GM18867 (cell line): ENCODE measurements around the gene PGS1.

Experiments
- ATAC-seq: cut with Tn5 transposase; IDR thresholded peaks from one replicate; pipeline ENCODE4 v1.9.1; 2021; ENCODE audit warnings: mild to moderate bottlenecking, moderate library complexity; ENCODE audit not compliant: unreplicated experiment

The PGS1 gene

DNA sequence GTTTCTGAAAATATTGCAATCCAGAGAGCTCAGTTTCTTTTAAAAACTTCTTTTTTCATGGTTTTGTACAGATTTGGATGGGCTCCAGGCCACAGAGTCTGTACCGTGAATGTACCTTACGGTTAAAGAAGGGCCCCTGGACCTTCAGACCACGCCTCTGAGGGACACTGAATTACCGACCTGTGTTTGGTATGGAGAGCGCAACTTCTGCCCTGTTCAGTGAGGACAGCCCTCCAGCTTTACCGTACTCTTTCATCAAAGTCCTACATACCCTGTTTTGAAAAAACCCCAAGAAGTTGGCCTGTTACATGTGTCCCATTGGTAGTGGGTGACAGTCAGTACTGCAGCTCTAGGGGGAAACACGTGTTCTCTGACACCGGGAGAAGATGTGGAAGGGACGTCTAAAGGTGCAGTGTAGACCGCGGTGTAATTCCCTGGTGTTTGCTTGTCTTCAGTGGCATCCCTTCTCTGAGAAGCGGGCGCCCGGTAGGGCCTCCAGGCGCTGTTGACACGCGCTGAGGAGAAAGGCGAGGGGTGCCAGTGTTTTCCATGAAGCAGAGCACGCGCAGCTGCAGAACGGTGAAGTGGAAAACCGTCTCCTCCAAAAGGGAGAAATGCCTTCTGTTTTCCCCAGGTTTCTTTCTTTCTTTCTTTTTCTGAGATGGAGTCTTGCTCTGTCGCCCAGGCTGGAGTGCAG, 6.2 kb downstream of the PGS1 start:
- ATAC-seq, result no peak

DNA sequence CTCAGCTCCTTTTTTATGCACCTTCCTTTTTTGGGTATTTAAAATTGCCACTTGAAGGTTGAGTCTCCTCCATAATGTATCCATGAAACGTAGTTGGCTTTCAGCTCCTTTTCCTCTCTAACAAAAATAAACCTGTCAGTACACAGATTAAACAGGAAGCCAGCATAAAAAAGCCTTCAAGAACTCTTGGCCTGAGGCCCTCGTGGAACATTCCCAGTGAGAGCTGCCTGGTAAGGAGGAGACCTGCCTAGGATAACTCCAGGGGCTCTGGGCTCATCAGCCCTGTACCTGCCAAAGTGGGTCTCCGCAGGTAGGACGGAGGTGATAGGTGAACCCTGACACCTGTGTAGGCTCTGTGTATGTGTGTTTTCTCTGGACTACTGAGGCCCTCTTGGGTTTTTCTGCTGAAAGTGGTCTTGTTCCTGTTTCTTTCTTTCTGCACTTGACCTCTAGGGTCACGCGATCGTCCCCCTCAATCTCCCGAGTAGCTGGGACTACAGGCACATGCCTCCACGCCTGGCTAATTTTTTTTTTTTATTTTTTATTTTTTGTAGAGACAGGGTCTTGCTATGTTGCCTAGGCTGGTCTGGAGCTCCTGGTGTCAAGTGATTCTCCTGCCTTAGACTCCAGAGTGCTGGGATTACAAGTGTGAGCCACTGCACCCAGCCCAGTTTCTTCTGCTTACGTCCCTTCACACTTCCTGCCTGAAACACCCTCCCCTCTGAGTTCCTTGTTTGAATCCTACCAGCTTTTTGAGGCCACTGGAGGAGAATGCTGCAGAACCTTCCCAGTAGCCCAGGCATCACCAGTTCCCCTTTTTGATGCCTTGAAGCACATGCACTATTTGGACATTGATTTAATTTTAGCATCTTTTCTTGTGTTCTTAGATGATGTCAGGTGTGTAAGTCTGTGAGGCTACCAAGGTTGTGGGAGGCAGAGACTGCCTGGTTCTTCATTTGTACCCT, 9.8 kb downstream of the PGS1 start:
- no peak for ATAC-seq

DNA sequence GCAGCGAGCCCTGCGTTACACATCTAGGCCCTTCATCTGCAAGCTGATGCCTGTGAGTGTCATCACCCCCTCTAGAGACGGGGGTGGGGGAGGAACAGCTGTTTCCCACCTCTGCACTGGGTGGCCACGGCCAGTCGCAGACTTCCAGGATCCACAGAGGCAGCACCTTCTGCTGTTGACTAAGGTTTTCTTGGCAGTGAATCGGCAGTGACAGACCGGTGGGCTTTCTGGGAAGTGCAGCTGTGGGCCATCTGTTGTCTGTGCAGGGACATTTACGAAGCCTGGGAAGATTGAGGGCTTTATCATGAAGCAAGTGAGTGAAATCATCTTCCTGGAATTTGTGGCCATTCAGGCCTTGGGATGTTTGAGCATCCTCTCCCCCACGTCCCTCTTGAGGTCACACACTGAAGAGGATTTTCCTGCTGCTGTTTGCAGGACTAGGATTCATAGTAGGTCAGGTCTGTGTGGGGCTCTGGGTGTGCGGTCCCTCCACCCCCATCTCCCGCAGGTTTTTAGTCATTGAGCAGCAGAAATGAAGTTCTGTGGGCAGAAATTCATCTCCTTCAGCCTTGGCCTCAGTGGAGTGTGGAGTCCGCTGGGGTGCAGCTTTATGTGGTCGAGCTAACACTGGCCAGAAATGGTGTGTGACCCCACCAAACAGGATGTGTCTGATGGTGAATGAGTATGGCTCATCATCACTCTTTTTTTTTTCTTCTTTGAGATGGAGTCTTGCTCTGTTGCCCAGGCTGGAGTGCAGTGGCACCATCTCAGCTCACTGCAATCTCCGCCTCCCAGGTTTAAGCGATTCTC, 12.0 kb downstream of the PGS1 start:
- ATAC-seq, result no peak

- ATAC-seq, result no peak
These were observed 12.6 kb downstream of the PGS1 start for GRCh38 chr17:78391051-78391431.

DNA sequence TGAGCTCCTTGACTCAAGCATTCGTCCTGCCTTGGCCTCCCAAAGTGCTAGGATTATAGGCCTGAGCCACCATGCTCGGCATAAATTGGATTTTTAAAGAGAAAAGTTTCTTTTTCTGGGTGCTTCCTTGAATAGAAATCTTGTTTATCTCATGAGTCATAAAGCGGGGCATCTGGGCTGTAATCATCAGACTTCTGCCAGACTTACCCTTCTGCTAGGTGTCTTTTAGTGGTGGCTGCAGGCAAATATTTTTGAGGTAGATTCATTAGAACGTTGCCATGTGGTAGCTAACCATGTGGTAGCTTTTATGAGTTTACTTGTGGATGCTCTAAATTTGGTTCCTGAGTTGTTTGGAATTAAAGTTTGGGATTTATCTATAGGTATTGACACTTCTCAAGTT, 13.4 kb downstream of the PGS1 start:
- ATAC-seq, result no peak

DNA sequence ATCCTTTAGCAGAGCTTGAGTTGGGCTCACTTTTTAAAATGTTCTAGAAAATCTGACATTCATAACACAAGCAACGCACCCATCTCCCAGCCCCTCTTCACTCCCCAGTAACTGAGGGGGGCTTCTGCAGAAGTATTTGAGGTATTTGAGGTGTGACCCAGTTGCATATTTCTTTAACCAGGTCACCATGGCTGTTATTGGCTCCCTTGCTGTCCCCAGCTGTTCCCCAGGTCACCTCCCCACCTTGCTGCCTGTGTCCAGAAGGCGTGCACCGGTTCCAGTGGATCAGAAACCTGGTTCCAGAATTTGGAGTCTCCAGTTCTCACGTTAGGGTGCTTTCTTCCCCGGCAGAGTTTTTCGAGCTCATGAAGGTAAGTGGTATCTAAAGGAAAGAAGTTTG, 13.8 kb downstream of the PGS1 start:
- ATAC-seq, result no peak

- no peak for ATAC-seq
These were observed 15.1 kb downstream of the PGS1 start for GRCh38 chr17:78393575-78393974.

GRCh38 chr17:78394209-78394608, 15.8 kb downstream of the PGS1 start:
- no peak for ATAC-seq

GRCh38 chr17:78395155-78395554, 16.7 kb downstream of the PGS1 start:
- no peak for ATAC-seq

DNA sequence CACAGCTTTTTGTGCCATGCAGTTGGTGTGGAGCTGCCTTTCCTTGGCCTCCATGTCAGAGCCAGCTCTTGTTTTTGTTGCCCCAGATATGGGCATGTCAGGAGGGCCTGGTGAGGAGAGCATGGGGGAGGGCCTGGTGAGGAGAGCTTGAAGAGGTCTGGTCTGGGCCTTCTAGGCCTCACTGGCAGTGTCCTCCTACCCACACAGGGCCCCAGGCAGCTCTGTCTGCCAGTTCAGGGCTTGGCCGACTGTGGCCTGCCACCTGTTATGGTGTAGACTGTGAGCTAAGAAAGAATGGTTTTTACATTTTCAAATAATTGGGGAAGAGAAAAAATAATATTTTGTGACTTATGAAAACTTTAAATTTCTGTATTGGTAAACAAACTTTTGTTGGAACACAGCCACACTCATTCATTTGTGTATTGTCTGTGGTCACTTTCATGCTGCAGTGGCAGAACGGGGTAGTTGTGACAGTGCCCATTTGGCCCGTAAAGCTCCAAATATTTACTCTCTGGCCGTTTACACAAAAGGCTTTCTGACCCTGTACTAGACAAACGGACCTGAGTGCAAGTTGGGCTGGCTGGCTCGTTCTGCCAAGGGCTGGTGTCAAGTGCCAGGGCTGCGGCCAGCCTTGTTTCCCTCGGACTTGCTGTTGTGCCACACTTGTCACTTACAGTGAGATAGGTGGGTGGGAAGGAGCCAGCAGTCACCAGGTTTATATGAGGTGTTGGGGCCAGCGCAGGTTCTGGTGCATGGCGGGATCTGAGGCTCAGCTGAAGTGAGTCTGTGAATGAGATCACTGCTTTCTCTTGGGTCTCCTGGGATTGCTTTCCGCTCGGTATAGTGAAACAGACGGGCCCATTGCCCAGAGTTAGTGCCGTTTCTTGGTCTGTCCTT, 18.2 kb downstream of the PGS1 start:
- no peak for ATAC-seq

DNA sequence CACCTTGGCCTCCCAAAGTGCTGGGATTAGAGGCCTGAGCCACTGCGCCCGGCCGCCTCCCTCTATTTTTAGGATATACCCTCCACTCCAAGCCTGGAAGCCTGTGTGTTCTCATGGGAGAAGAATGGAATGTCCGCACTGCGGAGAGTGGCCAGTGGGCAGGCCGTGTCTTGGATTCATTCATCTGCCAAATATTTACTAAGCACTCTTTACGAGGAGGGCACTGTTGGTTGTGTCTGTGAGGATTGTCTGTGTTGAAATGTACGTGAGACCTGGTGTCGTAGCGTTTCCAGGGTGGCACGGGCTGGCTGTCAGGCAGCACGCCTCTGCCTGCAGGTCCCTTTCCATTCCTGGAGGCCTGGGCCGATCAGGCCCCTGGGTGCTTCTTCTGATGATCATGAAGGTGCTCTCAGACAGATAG, 19.2 kb downstream of the PGS1 start:
- ATAC-seq, result no peak

DNA sequence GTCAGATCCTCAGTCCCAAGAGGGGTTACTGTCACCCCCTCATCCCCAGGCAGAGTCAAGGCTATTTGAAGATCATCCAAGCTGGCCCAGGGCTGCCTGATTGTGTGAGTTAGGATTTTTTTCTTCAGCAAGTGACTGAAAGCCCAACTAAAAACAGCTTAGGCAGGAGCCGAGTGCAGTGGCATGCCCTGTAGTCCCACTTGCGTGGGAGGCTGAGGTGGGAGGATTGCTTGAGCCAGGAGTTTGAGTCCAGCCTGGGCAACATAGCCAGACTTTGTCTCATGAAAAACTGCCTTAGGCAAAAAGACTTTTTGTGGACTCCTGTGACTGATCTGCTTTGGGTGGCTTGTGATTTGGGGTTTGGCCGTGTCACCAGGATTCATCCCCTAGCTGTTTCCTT, 19.9 kb downstream of the PGS1 start:
- ATAC-seq, result no peak

- ATAC-seq, result no peak
These were observed 20.7 kb downstream of the PGS1 start for GRCh38 chr17:78399028-78399692.

GRCh38 chr17:78399693-78400144, 21.3 kb downstream of the PGS1 start:
- ATAC-seq, result no peak

DNA sequence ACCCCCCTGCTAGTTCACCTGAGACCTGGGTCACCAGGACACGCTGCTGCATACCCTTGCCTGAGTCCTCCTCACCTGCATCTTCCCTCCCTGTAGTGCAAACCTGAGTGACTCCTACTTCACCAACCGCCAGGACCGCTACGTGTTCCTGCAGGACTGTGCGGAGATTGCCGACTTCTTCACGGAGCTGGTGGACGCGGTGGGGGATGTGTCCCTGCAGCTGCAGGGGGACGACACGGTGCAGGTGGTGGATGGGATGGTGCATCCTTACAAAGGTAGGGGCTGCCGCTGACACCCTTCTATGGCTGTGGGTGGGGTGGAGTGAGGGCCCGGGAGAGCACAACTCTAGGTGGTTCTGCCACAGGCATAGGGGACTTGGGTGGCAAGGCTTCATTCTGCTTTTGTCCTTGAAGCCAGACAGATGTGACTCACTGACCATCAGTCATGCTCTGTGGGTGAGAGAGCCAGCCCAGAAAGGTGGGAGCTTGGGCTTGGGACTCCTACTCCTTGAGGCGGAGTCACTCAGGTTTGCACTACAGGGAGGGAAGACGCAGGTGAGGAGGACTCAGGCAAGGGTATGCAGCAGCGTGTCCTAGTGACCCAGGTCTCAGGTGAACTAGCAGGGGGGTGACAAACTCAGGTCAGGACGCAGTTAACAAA, 22.3 kb downstream of the PGS1 start:
- ATAC-seq, result no peak

GRCh38 chr17:78401246-78401645, 22.8 kb downstream of the PGS1 start:
- ATAC-seq, result no peak

- ATAC-seq, result no peak
These were observed 23.4 kb downstream of the PGS1 start for GRCh38 chr17:78401891-78402290.

DNA sequence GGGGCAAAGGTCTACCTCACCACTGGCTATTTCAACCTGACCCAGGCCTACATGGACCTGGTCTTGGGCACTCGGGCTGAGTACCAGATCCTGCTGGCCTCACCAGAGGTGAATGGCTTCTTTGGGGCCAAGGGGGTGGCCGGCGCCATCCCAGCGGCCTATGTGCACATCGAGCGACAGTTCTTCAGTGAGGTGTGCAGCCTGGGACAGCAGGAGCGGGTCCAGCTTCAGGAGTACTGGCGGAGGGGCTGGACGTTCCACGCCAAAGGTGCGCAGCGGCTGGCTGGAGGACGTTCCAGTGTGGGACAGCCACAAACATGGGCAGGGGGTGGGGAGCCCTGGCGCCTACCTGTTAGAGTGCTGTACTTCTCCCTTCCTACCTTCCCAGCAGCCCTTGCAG, 25.4 kb downstream of the PGS1 start:
- no peak for ATAC-seq

GRCh38 chr17:78406396-78406795, 27.9 kb downstream of the PGS1 start:
- ATAC-seq, result no peak
